Renal pelvis (tissue), 4 donors: Measurements from ENCODE around the gene TRAPPC6A. TPM values are rescaled to one million over a fixed set of nuclear protein-coding genes. Genes with fewer than 3 reads are reported as not detected.

Experiments used
- DNase-seq: peaks from one replicate; pipeline ENCODE4 v3.0.0-alpha.2; 2013
- polyA plus RNA-seq, 3 donors: library from polyadenylated mRNA; unstranded; fragments of 120-200 nt; gene quantifications; one replicate each; pipeline ENCODE4 v1.2.1, GENCODE V29; 2013; ENCODE audit not compliant: insufficient read length in 3 of 3

The TRAPPC6A gene
- polyA plus RNA-seq, 3 donors: 42.6 to 52.3 (median 48.0) TPM

- no peak for DNase-seq
Observed at GRCh38 chr19:45117671-45118070, 60.4 kb downstream of the TRAPPC6A start.

GRCh38 chr19:45117167-45117594 lies 60.9 kb downstream of the TRAPPC6A start:
- no peak for DNase-seq

GRCh38 chr19:45115809-45116615 lies 62.0 kb downstream of the TRAPPC6A start:
- DNase-seq: no peak

- DNase-seq: no peak
Observed at GRCh38 chr19:45114116-45114515, 63.9 kb downstream of the TRAPPC6A start.

- no peak for DNase-seq
Observed at GRCh38 chr19:45113628-45114027, 64.4 kb downstream of the TRAPPC6A start.

Other genes starting within 250 kb of the TRAPPC6A start
- under 1 TPM in 1 of 3 donors, not detected in 2; 0.35 TPM for gene APOC4, start 236.0 kb downstream of the TRAPPC6A start, polyA plus RNA-seq
- 10 to 100 TPM; 13.1 to 16.3 (median 14.1) TPM for gene APOC2, start 232.2 kb downstream of the TRAPPC6A start, polyA plus RNA-seq
- gene CLPTM1, start 222.9 kb downstream of the TRAPPC6A start, polyA plus RNA-seq: 100 to 1,000 TPM; 120 to 129 (median 127) TPM
- 1 to 10 TPM; 6.3 to 7.8 (median 7.6) TPM for gene RELB, start 176.8 kb downstream of the TRAPPC6A start, polyA plus RNA-seq
- 10 to 100 TPM; 56.2 to 80.1 (median 76.2) TPM for gene CLASRP, start 139.2 kb downstream of the TRAPPC6A start, polyA plus RNA-seq
- gene ZNF296, start 101.8 kb downstream of the TRAPPC6A start, polyA plus RNA-seq: 1 to 10 TPM; 1.1 to 2.4 (median 2.1) TPM
- gene GEMIN7, start 99.0 kb downstream of the TRAPPC6A start, polyA plus RNA-seq: 10 to 100 TPM; 21.5 to 24.0 (median 23.4) TPM
- 10 to 100 TPM; 31.8 to 37.5 (median 35.4) TPM for gene PPP1R37, start 85.1 kb downstream of the TRAPPC6A start, polyA plus RNA-seq
- under 1 TPM; 0.19 to 0.31 (median 0.21) TPM for gene NKPD1, start 17.3 kb downstream of the TRAPPC6A start, polyA plus RNA-seq
- 1 to 10 TPM; 9.1 to 10.0 (median 9.5) TPM for gene BLOC1S3, start 547 bp upstream of the TRAPPC6A start, polyA plus RNA-seq
- gene EXOC3L2, start 67.2 kb upstream of the TRAPPC6A start, polyA plus RNA-seq: 10 to 100 TPM; 11.0 to 13.7 (median 11.6) TPM
- gene MARK4, start 73.0 kb upstream of the TRAPPC6A start, polyA plus RNA-seq: 10 to 100 TPM; 38.2 to 42.7 (median 40.4) TPM
- gene CKM, start 144.6 kb upstream of the TRAPPC6A start, polyA plus RNA-seq: 1 to 10 TPM in 1 of 3 donors, under 1 TPM in 2; 0.22 to 1.7 (median 0.44) TPM
- 1 to 10 TPM; 2.1 to 3.0 (median 2.3) TPM for gene KLC3, start 162.5 kb upstream of the TRAPPC6A start, polyA plus RNA-seq
- gene ERCC2, start 192.3 kb upstream of the TRAPPC6A start, polyA plus RNA-seq: 10 to 100 TPM; 35.3 to 42.2 (median 40.8) TPM
- gene PPP1R13L, start 226.8 kb upstream of the TRAPPC6A start, polyA plus RNA-seq: 10 to 100 TPM in 2 of 3 donors, 1 to 10 TPM in 1; 9.0 to 12.3 (median 10.9) TPM
- 1 to 10 TPM; 3.8 to 6.0 (median 5.4) TPM for gene POLR1G, start 228.4 kb upstream of the TRAPPC6A start, polyA plus RNA-seq
- gene ERCC1, start 245.7 kb upstream of the TRAPPC6A start, polyA plus RNA-seq: 10 to 100 TPM; 83.0 to 97.5 (median 89.9) TPM